Activated CD8-positive, alpha-beta T cell treated with anti-CD3 and anti-CD28 coated beads for 36 hours (primary cell): ENCODE data around the gene NBDY. TPM values are rescaled to one million over a fixed set of nuclear protein-coding genes. Genes with fewer than 3 reads are reported as not detected.

Experiments used
- ATAC-seq: fragments of 200-7000 bp; cut with Tn5 transposase; one replicate; pipeline ENCODE4 v1.10.0; 2021; ENCODE audit warnings: mild to moderate bottlenecking, moderate library complexity
- CTCF ChIA-PET: fragments of 350-600 bp; sonication (Branson Sonifier 250); formaldehyde crosslinking; loops from one replicate; lab custom pipeline; 2021; ENCODE audit warnings: antibody characterized with exemption; lab: Charles Lee
- POLR2A ChIA-PET: fragments of 350-600 bp; sonication (Branson Sonifier 250); formaldehyde crosslinking; loops from one replicate; lab custom pipeline; 2021; ENCODE audit warnings: antibody characterized with exemption; lab: Charles Lee
- DNase-seq: peaks from one replicate; pipeline ENCODE4 v3.0.0-alpha.2; 2020
- H3K27ac Mint-ChIP-seq: one replicate; pipeline ENCODE4 v1.8.0; 2021; ENCODE audit warnings: mild to moderate bottlenecking, mixed read lengths
- H3K27me3 Mint-ChIP-seq: one replicate; pipeline ENCODE4 v1.8.0; 2021; ENCODE audit warnings: mixed read lengths
- H3K36me3 Mint-ChIP-seq: one replicate; pipeline ENCODE4 v1.8.0; 2021; ENCODE audit warnings: low read depth, mixed read lengths
- H3K4me1 Mint-ChIP-seq: one replicate; pipeline ENCODE4 v1.8.0; 2021; ENCODE audit warnings: low read depth, mixed read lengths
- H3K4me3 Mint-ChIP-seq: one replicate; pipeline ENCODE4 v1.8.0; 2021; ENCODE audit warnings: mild to moderate bottlenecking, moderate library complexity, mixed read lengths
- H3K9me3 Mint-ChIP-seq: one replicate; pipeline ENCODE4 v1.8.0; 2021; ENCODE audit warnings: mixed read lengths
- intact Hi-C: fragments of 100-400 bp; cut with micrococcal nuclease; formaldehyde crosslinking; loops from one replicate; pipeline ENCODE4 v1.10.0; 2022
- total RNA-seq, 2 experiments: library from RNA; stranded (reverse); gene quantifications; one replicate each; pipeline ENCODE4 v1.2.3, GENCODE V29; 2021
- TF ChIP-seq, protein P1 (sequence below): fragments of 200-600 bp; IDR thresholded peaks from one replicate; pipeline ENCODE4 v1.8.0; 2022; ENCODE audit warnings: antibody characterized with exemption, mild to moderate bottlenecking

The NBDY gene
- total RNA-seq, 2 experiments from 2014 or later, result 31.6 to 36.8 TPM

DNA sequence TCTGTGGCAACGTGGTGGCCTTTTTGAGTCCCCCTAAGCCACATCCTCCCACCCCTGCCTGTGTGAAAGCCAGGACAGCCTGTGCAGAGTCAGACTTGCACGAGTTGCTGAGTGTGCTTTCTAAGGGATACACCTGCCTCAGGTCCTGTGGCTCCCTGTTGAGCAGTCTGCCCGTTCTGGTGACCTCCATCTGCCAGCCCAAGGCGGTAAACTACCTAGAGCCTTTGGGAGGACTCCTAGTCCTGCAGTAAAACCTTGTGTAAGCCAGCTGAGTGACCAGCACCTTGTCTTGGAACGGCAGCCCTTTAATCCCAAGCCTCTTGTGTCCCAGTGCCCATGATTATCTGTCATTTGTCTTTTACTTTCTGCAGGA lies 69.3 kb downstream of the NBDY start:
- H3K4me3 Mint-ChIP-seq, result no peak overlapping the region
- POLR2A ChIA-PET, result interaction anchor here (0.7 kb wide), 1 partner anchor 400 kb away, joined by 3 read pairs; no protein-coding TSS in a partner anchor

DNA sequence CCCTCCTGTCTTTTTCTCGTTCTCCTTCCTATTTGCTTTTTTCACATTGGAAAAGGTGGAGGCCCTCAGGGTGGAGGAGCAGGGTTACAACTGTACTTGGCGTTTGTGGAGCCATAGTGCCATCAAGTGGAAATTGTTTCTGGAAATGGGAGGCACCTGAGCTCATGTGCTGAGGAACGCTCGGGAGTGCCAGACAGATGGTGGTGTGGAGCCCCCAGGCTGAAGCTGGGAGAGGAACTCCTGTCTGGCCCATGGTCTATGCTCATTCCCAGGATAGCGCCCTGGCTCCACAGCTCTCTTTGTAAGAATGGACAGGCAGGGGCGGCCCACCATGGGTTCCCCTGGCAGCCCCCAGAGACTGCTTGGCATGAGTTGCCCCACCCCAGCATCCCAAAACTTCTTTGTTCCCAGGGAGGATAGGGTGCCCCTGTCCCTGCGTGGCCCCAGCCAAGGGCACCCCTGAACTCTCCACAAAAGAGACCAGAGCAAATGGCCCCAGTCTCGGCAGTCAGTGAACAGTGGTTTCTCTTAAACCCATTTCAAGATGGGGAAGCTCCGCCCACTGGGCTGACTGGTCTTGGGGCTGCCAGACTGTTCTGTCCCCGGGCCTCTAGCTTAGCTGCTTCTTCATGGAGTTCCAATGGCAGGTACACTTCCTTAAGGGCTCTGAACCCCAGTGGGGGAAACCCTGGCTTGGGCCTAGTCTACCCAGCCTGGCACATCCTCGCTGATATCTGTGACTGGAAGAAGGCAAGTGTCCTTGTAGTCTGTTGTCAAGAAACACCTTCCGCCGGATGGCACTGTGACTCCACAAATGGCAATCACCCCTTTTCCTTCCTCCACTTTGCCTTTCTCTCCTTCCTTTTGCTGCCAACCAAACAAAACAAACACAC lies 70.1 kb downstream of the NBDY start:
- Mint-ChIP-seq H3K9me3 (no peaks in the 10 kb centered on the region), H3K36me3 (peaks cover 6% of the 10 kb centered on the region), H3K4me3 (no peak overlapping the region), H3K27ac (peak overlapping the region; percentile 90), H3K27me3 (no peaks in the 10 kb centered on the region), H3K4me1 (peaks cover 50% of the 10 kb centered on the region)
- CTCF ChIA-PET, result no interaction called here
- TF ChIP-seq, protein P1, sequence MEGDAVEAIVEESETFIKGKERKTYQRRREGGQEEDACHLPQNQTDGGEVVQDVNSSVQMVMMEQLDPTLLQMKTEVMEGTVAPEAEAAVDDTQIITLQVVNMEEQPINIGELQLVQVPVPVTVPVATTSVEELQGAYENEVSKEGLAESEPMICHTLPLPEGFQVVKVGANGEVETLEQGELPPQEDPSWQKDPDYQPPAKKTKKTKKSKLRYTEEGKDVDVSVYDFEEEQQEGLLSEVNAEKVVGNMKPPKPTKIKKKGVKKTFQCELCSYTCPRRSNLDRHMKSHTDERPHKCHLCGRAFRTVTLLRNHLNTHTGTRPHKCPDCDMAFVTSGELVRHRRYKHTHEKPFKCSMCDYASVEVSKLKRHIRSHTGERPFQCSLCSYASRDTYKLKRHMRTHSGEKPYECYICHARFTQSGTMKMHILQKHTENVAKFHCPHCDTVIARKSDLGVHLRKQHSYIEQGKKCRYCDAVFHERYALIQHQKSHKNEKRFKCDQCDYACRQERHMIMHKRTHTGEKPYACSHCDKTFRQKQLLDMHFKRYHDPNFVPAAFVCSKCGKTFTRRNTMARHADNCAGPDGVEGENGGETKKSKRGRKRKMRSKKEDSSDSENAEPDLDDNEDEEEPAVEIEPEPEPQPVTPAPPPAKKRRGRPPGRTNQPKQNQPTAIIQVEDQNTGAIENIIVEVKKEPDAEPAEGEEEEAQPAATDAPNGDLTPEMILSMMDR, result no peak
- no peak for ATAC-seq
- intact Hi-C loops, result loop anchor here (10.0 kb wide), 1 partner anchor 54 kb away; no protein-coding TSS in a partner anchor
- no peak for DNase-seq
- POLR2A ChIA-PET, result interaction anchor here (0.7 kb wide), 1 partner anchor 399 kb away, joined by 3 read pairs; no protein-coding TSS in a partner anchor

More for the DNA sequence above, 69.3 kb downstream of the NBDY start:
- ATAC-seq, result peak; percentile 29
- H3K27me3 Mint-ChIP-seq, result no peaks in the 10 kb centered on the region
- CTCF ChIA-PET, result no interaction called here
- no peaks in the 10 kb centered on the region for H3K9me3 Mint-ChIP-seq
- peak; percentile 44 for DNase-seq
- intact Hi-C loops, result loop anchor here (10.0 kb wide), 1 partner anchor 54 kb away; no protein-coding TSS in a partner anchor
- peaks cover 6% of the 10 kb centered on the region for H3K36me3 Mint-ChIP-seq
- H3K27ac Mint-ChIP-seq, result no peak overlapping the region
- peaks cover 44% of the 10 kb centered on the region for H3K4me1 Mint-ChIP-seq
- TF ChIP-seq, protein P1, result no peak

DNA sequence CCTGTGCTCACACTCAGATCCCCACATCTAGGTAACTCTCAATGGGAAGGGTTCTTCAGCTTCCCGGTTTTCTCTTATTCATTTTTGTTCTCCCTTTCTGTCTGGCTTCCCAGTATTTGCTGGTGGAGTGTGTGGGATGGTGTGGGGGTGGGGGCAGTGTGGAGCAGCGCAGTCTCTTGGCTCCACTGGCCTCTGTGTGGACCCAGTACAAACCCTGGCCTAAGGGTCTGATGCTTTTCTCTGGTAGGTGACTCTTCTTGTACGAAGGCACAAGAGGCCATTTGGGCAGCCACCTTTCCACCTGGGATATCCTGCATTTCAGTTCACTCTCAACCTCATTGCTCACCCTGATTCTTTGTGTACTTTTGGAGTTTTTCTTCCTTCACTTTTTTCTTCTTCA lies 71.3 kb downstream of the NBDY start:
- intact Hi-C loops, result loop anchor here (10.0 kb wide), 1 partner anchor 174 kb away; no protein-coding TSS in a partner anchor
- DNase-seq (no peak), ATAC-seq (no peak)
- peaks cover 6% of the 10 kb centered on the region for H3K36me3 Mint-ChIP-seq
- ChIA-PET CTCF (no interaction called here), POLR2A (no interaction called here)
- H3K9me3 Mint-ChIP-seq, result no peaks in the 10 kb centered on the region
- peaks cover 48% of the 10 kb centered on the region for H3K4me1 Mint-ChIP-seq
- H3K27ac Mint-ChIP-seq, result peak overlapping the region; percentile 90
- no peak overlapping the region for H3K4me3 Mint-ChIP-seq
- TF ChIP-seq, protein P1, result no peak
- no peaks in the 10 kb centered on the region for H3K27me3 Mint-ChIP-seq

DNA sequence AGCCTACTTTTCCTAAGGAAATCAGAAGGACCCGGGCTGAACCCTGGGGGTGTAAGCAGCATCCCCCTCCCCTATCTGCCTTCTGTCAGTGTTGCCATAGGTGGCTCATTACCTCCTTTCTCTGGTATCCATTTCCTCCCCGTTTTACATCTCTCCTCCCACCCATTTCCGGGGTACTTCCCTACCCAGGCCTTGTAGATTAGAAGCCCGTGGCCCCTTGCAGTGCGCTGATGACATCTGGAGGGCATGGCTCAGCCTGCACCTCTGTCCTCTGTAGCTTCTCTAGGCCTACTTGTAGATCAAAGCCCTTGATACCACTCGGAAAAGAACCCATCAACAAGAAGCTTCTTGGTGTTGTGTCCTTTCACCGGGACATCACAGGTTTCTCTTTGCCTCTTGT lies 71.8 kb downstream of the NBDY start:
- peak overlapping the region; percentile 90 for H3K27ac Mint-ChIP-seq
- no peak overlapping the region for H3K4me3 Mint-ChIP-seq
- no peaks in the 10 kb centered on the region for H3K9me3 Mint-ChIP-seq
- peaks cover 48% of the 10 kb centered on the region for H3K4me1 Mint-ChIP-seq
- intact Hi-C loops, result loop anchor here (10.0 kb wide), 1 partner anchor 174 kb away; no protein-coding TSS in a partner anchor
- TF ChIP-seq, protein P1, result no peak
- H3K27me3 Mint-ChIP-seq, result no peaks in the 10 kb centered on the region
- peak; percentile 75 for DNase-seq
- H3K36me3 Mint-ChIP-seq, result peaks cover 6% of the 10 kb centered on the region
- POLR2A ChIA-PET, result no interaction called here
- CTCF ChIA-PET, result no interaction called here
- ATAC-seq, result peak; percentile 92

DNA sequence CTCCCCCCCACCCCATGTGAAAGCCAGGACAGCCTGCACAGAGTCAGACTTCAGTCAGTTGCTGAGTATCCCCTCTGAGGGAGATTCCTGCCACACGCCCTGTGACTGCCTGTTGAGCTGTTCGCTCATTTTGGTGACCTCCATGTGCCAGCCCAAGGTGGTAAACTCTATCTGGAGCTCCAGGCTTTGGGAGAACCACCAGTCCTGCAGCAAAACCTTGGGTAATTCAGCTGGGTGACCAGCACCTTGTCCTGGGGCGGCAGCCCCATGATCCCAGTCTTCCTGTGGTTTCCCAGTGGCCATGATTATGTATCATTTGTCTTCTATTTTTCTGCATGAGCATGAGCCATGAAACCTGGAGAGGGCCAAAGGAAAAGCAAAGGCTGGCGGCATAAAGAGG lies 73.4 kb downstream of the NBDY start:
- intact Hi-C loops, result loop anchor here (10.0 kb wide), 1 partner anchor 172 kb away; no protein-coding TSS in a partner anchor
- TF ChIP-seq, protein P1, result no peak
- ChIA-PET POLR2A (no interaction called here), CTCF (interaction anchor here (1.1 to 1.5 kb wide), 2 partner anchors 40 to 176 kb away, joined by 3 to 6 read pairs; no protein-coding TSS in a partner anchor)
- ATAC-seq (no peak), DNase-seq (no peak)
- Mint-ChIP-seq H3K27me3 (no peaks in the 10 kb centered on the region), H3K4me3 (no peak overlapping the region), H3K9me3 (no peaks in the 10 kb centered on the region), H3K27ac (no peak overlapping the region), H3K36me3 (peaks cover 6% of the 10 kb centered on the region), H3K4me1 (peaks cover 44% of the 10 kb centered on the region)
